Stimulated activated CD4-positive, alpha-beta T cell treated with anti-CD3 and anti-CD28 coated beads, Interleukin-1b, Interleukin-23, amount 100 ng/mL, for 4 hours (primary cell): ENCODE results near the gene HIBADH.

Experiments
- DNase-seq, 2 donors: peaks; one replicate each; pipeline ENCODE4 v3.0.0-alpha.2; 2020; ENCODE audit warnings: low read depth in 2 of 2

The HIBADH gene

DNA sequence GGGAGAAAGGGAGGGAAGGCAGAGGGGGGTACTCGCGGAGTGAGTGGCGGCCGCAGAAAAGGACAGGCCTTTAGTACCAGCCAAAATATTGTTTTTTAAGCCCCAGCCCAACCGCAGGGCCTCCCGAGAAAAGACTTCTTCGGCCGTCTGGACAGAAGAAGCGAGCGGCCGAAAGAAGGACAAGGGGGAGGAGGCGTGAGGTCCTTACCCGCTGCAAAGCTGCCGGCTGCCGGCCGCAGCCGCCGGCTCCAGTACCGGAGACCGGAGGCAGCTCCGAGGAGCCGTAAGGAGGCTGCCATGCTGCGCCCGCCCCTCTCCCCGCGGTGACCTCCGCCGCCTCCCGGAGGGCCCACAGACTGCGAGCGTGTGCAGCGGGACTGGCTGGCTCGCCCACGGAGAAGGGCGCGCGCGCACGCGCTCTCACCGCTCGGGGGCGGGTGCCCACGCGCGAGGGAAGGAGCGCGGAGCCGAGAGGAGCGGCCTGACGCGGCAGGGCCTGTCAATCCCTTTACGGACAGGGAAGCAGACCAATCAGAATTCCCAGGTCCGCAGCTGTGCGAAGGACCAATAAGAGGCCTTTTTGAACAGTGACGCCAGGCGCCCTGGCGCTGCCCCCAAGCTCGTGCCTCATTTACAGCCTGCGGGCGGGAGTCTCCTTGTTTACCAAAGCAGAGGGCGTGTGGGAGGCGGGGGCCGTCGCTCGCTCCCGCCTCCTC is at the start of gene HIBADH:
Gene HIBADH, minus strand, starts transcription at position 394 of the 716 bp plus-strand sequence. Its CDS starts 95 bp downstream, at position 299.
- peak; percentile 87 to 92 for DNase-seq

DNA sequence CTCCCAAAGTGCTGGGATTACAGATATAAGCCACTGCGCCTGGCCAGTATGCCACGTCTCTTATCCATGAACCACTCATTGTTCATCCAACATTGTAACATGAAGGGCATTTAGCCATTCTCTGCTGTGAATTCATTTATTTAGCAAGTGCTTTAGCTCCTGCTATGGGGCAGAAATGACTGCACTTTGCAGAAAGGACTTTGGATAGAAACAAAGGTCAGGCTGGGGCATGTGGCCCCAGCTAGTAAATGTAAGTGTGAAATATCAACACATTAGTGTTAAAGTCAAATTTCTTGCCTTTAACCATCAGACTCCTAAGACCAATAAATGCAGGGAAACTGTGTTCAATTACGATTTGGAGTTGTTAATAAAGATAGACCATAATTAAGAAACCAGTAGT is 49.5 kb upstream of the HIBADH start:
- DNase-seq = no peak

DNA sequence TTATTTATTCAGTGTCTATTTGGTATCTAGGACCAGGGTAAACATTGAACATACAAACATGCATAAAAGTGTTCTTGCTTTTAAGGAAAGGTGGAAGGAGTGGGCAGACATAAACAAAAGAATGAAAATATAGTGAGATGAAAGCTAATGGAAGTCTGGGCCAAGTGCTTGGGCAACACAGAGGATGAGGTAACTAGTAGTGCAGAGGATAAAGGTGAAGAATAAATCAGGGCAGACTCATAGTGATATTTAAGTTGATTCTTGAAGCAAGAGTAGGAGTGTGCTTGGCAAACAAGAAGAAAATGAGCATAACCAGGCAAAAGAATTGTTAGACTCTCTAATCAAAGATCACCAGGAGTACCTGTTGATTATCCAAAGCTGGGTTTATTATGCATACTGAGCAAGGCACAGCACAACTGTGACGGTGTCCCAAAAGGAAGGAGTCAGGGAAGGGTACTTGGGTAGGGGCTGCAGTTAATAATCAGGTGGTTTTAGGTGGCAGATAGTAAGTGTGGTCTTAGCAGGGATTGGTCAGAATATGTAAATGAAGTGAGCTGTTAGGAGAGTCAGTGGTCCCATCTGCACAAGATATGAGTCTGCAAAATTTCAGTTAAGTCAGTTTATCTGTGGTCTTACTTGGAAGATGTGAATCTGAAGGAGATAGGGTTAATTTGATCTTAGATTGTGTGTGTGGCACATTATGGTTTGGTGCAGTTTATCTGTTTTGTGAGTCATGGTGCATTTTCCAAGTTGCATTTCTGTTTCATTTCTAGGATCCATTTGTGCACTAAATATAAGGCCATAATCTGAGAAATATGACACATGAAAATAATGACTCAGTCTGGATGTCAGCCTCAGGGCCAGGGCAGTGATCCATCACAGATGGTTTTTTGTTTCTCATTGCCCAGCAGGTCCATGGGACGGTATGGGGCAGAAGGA is 46.7 kb upstream of the HIBADH start:
- DNase-seq = no peak

DNA sequence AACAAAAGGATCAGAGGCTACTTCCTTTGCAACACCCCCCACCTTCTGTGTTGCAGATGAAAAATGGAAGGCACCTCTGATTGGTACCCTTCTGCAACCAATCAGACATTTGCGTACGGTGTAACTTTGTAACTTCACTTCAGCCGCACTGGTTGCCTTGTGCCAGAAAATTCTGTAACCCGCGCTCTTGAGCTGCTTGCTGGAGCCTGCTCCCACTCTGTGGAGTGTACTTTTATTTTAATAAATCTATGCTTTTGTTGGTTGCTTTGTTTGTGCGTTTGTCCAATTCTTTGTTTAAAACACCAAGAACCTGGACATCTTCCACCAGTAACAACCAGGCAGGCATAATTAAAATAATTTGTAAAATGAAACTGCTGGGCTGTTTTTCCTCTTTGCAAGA is 45.8 kb upstream of the HIBADH start:
- DNase-seq = no peak

DNA sequence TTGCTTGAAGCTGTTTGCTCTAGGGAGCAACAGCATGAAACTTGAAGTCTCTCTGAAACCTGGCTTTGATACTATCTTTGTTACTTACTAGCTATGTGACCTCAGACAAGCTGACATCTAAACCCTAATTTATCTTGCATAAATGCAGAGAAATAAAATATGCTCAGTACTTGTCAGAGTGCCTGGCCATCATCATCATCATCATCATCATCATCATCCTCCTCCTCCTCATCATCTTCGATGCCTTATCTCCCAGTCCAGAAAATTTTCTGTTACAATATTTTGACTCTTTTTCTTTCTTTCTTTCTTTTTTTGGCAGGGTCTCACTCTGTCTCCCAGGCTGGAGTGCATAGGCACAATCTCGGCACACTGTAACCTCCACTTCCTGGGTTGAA is 42.5 kb upstream of the HIBADH start:
- DNase-seq = no peak

DNA sequence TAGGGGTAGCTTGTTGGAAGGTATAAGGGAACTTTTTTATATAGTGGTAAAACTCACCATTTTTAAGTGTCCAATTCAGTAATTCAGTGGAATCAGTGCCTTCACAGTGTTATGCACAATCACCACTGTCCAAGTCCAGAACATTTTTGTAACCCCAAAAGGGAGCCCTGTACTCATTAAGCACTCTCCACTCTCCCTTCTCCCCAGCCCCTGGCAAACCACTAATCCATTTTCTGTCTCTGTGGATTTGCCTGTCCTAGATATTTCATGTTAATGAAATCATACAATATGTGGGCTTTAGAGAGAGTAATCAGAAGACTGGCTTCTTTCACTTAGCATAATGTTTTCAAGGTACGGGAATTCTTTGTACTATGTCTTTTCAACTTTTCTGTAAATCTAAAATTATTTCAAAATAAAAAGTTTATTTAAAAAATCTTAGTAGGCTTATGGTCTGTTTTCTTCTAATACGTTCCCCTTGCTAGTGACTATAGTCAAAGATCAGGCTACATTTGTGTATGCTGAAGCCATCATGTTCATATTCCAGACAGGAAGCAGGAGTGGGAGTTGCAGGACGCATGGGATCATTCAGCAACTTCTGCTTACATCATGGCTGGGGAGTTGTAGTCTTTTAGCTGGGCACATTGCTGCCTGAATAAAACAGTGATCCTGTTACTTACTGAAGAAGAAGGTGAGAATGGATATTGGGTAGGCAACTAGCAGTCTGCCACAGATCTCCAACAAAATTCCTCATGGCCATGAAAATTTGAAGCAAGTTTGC is 41.9 kb upstream of the HIBADH start:
- no peak for DNase-seq

DNA sequence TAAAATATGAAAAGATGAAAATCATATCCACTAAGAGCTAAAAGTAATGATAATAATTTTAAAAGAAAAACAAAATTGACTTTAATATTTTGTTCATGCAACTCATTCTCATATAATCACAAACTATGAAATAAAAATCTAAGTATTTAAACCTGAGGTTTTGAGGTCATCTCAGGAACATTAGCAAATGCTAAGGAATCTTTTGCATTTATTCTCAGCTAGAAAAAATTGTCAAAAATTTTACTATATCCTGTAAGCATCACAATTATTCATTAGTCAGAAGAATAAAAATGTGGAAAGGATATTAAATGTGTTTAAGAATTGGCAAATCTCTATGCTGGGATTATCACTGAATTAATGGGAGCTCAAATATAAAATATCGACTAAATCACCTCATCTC is 40.5 kb upstream of the HIBADH start:
- no peak for DNase-seq

DNA sequence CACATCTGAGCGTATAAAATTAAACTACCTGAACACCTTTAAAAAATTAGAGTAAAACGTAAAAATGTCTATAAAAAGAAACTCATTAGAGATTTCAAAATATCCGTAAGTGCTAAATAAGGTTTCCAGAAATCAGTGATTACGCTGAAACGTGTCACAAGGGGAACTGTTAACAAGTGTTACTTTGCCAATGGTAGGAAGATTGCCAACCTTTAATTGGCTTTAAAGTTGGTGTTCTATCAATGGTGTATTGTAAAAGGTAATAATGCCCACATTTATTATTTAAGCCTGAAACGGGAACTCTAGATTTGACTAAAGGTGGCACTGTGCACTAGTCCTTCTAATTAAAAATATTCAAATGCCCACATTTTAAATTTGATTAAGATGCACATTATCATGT is 37.8 kb upstream of the HIBADH start:
- no peak for DNase-seq

DNA sequence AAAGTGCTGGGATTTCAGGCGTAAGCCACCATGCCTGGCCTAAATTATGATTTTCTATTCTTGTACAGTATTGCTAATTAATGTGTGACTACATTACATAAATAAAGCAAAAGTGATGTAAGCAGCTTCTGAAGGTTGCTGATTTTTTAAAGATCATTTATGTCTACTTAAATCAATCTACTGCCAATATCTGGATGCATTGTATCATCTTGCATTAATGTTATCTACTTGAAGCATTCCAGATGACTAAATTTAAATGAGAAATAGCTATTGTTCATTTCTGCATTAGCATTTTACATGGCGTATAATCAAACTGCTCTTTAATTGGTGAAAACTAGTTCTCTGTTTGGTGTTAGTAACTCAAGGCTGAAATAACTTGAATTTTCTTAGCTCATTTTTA is 37.1 kb upstream of the HIBADH start:
- DNase-seq = no peak

DNA sequence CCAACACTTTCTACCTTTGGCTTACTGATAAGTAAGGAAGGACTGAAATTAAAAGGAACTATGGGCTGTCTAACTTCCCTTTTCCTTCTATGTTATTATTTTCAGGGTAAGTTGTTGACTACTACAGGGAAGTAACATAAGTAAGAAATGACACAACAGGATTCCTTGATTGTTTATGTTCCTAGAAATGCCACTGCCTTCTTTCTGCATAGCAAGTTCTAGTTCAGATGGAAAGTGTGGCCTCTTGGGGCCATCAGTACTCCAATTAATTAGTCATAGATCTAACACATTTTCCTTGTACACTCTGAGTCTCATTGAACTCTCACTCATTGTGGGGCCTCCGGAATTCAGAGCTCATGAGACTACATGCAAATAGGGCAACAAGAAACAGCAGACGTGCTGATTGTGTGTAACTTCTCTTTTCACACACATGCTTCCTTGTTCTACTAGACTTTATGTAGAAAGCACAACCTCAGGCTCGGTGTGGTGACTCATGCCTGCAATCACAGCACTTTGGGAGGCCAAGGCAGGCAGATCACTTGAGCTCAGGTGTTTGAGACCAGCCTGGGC is 35.3 kb upstream of the HIBADH start:
- no peak for DNase-seq

DNA sequence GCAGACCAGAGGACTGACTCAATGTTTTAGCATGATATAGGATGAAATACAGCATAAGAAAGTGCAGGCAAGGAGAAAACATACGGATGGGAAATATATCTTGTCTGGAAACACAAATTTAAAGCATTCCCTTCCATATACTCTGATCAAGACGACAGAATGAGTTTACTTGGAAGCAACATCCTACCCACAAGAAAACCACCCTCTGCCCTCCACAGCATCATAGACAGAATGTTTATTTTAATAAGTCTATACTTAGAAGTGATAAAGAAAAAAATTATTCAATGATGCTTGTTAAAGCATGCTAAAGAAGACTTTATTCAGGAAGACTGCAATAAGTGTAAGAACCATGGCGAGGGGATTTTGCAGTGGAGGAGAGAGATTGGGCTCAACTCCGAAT is 32.4 kb upstream of the HIBADH start:
- no peak for DNase-seq

DNA sequence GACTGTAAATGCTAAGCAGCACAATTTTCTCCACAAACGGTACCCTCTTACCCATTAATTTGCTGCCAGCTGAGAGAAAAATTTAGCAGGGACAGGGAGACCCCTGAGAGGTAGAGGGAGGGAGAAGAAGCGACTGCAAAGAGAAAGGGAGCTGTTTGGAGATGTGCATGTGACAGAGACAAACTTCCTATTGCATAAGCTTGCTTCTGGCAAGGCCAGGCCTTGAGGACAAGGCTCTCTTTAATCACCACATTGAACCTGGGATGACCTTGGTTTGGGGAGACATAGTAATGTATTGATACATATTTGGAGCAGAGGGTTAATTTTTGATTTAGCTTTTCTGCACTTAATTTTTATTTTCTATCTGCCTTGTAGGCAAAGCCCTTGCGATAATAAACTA is 31.1 kb upstream of the HIBADH start:
- DNase-seq = no peak

DNA sequence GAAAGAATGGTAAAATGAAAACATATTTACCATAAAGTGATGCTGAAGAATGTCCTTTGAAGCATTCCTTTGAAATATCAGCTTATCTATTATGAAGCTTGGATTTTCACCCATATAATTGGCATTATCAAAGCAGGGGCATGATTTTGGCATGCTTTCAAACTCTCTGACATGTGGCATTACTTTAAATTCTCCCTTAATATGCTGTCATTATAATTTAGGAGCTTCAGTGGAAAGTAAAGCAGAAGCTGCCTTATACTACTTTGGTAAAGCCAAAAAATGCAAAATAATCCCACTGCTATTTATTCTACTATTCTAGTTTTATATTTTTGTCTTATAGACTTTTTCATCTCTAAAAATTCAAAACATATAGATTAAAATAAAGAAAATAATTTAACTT is 28.0 kb upstream of the HIBADH start:
- no peak for DNase-seq

DNA sequence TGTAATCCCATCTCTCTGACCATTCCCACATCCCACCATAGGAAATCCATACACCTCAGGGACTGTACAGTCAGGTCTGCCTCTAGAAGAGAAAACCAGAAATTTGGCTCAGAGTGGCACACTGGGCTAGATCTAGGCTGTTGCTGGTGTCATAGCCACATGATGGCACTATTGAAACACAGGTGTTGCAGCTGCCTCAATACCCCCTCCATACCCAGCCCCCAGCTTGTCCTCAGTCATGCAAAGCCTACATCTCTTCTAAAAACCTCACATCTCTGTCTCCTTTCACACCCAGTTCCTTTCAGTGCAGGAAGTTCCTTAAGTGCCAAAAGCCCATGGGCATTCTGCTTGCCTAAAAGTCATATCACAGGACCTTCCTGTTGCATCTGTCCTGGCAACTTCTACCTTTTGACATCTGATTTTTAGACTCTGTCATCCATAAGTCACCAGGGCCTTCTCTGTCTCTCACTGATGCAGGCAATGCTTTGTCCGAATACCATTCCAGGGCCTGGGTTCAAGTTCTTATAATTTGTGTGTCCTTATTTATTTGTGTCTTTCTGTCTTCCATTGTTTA is 27.0 kb upstream of the HIBADH start:
- no peak for DNase-seq

DNA sequence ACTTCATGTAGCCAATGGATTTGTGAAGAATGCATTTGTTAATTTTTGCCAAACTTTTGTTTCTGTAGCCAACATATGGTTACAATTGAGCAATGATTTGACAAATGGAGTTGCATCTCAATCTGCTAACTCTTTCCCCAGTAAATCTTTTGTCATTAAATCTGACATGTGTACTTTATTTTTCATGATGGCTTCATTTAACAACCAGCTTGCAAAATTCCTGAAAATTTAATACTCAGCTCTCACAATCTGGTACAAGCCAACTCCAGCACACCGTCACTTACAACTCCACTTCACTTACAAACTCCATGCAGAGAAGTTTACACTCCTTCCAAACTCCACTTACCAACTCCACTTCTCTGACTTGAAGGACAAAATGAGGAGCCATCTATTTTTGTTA is 26.5 kb upstream of the HIBADH start:
- no peak for DNase-seq

DNA sequence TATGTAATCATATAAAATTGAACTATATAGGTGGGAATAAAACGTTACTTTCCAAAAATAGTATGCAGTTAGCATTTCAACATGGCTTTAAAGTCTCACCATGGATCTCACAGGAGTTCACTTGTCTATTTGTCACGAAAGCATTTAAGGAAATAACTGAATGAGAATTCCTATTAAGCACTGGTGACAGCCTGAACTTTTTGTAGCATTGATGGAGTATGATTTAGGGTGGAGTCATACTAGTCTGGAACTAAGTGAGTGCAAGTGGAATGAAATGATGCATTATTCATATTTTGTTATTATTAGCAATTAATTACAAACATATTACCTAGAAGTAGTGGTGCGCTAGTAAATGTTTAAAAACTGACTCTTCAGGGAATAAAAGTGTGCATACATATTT is 26.0 kb upstream of the HIBADH start:
- DNase-seq = no peak

DNA sequence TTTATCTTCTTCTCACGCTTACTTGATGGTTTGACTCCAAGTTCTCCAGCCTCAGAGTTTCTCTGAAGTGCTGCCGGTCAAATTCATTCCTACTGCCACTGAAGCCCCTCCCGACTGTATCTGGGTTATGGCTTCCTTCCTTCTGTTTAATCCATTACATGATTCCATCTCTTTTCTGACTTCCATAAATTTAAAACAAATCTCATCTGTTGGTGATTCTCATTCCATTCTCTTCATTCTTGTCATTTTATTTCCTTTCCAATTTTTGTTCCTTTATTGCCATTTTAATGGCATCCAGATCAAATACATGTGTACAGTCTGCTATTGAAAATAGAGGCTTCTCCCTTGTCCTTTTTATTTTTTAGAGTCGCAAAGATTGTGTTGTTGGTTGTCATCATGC is 25.4 kb upstream of the HIBADH start:
- DNase-seq = no peak

DNA sequence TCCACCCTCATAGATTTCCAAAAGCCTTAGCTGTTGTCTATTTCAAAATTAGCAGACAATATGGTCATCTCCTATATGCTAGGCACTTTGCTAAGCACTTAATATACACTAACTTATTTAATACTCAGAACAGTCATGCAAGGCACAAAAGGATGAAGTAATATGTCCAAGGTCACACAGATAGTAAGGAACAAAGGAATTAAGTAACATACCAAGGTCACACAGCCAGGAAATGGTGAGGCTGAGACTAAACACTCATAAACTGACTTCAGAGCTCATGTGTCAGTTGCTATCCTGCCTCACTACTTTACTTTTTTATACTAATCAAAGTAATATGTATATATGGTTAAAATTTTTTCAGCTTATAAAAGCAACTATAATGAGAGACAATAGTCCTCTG is 23.6 kb upstream of the HIBADH start:
- DNase-seq = no peak

DNA sequence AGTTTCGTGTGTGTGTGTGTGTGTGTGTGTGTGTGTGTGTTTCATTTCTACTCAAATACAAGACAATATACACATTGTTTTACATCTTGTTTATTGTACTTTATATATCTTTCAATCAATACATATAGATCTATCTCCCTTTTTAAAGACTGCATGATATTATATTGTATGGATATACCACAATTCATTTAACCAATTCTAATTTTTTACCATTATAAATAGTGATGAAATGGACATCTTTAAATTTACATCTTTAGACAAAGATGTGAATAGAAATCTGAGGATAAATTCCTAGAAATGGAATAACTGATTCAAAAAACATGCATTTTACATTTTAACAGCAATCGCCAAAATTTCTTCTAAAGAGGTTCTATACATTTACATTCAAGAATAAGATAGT is 23.2 kb upstream of the HIBADH start:
- DNase-seq = no peak

DNA sequence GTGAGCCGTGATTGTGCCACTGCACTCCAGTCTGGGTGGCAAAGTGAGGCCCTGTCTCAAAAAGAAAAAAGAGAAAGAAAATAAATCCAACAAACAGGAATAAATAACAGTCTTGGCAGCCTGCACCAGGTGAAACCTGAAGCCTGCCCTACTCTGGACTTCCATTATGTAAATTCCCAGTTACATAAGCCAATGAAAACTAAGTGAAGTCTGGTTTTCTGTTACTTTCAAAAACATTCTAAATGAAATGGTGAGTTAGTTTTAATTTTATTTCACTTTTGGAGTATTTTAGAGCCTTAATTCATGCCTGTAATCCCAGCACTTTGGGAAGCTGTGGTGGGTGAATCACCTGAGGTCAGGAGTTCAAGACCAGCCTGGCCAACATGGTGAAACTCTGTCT is 22.5 kb upstream of the HIBADH start:
- no peak for DNase-seq

DNA sequence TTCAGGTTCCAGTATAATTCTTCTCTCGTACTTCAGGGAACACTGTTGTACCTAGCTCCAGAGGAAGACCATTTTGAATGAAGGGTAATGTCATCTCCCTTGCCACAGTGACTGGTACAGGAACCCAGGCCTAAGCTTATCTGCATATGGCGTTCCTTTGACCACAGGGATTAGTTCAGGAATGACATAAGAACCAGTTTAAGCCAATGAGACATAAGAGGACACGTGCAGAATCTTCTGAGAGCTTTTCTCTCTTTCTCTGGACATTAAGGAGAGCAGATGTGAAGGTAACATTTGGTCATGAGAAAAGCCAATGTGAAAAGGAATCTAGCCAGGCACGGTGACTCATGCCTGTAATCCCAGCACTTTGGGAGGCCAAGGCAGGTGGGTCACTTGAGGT is 21.8 kb upstream of the HIBADH start:
- DNase-seq = no peak

DNA sequence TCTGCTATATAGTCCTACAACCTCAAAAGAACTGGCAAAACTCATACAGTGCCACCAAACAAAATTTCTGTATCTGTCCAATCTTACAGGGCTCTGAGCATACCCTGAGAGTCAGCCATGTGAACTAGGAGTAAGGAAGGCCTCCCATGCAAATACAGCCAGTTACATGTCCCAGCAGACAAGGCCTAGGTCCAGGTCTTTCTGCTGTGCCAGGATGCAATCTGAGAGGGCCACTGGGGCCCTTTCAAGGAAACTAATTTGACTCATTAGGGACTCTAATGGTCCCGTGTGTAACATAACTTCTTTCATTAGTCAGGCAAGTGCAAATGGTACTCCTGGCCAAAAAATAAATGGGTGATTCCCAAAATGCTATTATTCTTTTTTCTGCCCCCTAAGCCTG is 17.9 kb upstream of the HIBADH start:
- no peak for DNase-seq
